ENCODE data around the gene DTD1.

- TF ChIP-seq POLR2A (IDR thresholded peaks at IDR 0.05) (no peak), CTCF (IDR thresholded peaks at IDR 0.05) (no peak)
These were observed 125.0 kb downstream of the DTD1 start for GRCh38 chr20:18712882-18713281.
